ENCODE data around the gene HEPN1.

HEPN1 gene

GRCh38 chr11:124882339-124883071, 36.5 kb upstream of the HEPN1 start:
- peak in 2 of 10 donors; percentile 12 to 37 for DNase-seq
- intact Hi-C loops (cut with DNase I) = no loop called here

- peak in 1 of 10 donors; percentile 30 for DNase-seq
Measured at GRCh38 chr11:124884340-124884739, 34.7 kb upstream of the HEPN1 start.

DNA sequence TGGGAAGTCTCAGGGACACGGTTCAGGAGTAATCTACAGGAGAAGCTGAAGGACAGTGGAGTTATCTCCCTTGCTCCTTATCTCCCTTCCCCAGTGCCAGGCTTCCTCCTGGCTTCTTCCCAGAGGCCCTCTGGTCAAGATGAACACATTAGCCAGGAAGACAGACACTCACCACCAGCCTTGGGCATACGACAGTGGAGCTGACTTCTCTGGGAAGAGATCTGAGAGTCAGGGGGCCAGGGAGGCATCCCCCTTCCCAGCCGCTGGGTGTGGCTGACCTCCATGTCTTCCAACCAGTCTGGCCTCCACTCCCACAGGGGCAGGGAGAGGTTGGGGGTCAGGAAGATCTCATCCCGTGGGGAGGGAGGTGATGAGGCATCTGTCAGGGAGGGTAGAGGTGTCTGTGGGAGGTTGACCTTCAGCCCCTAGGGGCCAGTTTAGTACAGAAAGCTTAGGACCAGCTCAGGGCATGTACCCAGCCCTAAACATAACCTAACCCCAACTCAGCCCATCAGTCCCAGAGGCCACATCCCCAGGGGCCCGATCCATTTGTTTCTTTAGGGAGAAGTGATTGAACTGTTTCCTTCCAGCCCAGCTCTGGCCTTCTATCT, 34.1 kb upstream of the HEPN1 start:
- intact Hi-C loops (cut with DNase I) = no loop called here

More at GRCh38 chr11:124884340-124884739, 34.7 kb upstream of the HEPN1 start:
- intact Hi-C loops (cut with DNase I) = no loop called here

GRCh38 chr11:124886476-124886875, 32.6 kb upstream of the HEPN1 start:
- DNase-seq = peak in 2 of 10 donors; percentile 2 to 76
- intact Hi-C loops (cut with DNase I) = no loop called here

More for the DNA sequence above, 34.1 kb upstream of the HEPN1 start:
- peak in 1 of 10 donors; percentile 41 for DNase-seq

DNA sequence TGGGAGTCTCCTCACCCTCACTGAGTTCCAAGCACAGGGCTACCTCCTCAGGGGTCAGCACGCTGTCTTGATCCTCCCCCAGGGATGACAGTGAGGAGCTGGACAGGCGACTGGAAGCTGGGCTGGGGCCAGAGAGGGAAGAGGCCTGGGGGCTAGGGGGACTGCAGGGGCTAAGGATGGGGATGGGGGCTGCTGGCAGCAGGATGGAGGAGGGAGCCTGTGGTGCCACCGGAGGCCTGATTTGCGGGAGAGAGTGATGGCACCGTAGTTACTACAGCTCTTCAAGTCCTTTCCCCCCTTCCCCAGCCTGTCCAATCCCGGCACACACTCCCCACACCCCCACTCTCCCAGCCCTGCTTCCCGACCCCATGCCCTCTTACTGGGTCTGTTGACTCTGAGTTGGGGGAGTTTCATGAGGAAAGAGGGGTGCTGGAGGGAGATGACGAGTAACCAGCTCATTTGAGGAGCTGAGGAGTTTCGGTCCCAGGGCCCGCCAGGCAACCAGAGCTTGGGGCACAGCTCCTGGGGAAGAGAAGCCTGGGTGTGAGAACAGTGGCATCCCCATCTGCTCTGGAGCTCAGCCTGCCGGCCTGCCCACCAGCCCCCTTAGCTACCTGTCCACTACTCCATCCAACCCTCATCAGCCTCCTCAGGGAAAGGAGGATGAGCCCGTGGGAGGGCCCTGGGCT, 31.9 kb upstream of the HEPN1 start:
- intact Hi-C loops (cut with DNase I) = no loop called here

DNA sequence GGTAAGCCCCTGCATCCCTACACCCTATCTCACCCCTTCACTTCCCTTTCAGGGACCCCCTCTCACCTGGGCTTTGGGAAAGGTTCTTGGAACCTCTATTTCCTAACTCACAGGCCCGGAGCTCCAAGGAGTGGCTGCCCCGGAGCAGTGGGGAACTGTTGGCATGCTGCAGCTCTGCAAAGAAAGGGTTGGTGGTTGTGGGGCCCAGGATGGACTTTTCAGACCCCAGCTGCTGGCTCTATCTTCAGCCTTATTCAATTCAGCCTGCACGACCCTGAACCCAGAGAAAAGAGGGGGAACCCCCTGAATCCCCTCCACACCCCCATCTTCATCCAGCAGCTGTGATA, 31.4 kb upstream of the HEPN1 start:
- DNase-seq = peak in 1 of 10 donors; percentile 34
- intact Hi-C loops (cut with DNase I) = no loop called here

More for the DNA sequence above, 31.9 kb upstream of the HEPN1 start:
- DNase-seq = peak in 2 of 10 donors; percentile 36 to 48

DNA sequence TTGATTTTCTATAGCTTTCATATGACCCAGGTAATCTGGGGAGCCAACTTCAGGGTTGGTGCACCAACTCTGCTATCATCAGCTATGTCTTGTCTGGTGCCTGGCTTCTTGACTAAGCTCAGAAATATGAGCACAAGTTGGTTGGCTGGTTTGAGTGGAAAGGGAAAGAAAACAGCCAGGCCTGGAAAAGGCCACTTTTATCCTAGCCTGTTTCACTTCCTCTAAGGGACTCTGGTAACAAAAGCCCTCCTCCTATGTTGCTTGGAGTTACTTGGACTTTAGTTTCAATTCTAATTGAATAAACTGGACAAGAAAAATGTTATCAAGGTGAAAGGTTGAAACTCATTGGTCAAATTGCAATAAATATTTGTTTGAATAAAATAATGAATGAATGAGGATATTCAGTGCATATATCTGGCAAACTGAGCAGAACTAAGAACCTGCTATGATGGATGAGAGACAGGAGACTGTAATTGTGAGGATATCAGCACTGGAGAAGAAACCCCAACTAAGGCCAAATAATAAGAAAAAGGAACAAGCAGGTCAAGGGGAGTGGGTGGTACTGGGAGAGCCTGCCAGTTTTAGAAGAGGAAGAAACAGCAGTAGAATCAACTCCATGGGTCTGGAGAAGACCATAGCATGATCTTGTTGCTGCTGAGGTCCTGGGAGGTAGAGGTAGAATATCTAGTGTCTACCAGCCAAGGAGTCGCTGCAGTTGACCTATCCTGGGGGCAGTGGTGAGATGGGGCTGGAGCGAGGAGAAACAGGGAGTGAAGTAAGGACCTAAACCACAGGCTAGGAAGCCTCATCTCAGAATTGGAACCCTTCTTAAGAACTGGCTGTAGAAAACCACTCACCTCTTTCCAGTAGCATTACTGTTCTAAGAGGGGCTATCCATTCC, 29.6 kb upstream of the HEPN1 start:
- intact Hi-C loops (cut with DNase I) = no loop called here

GRCh38 chr11:124890151-124890550, 28.9 kb upstream of the HEPN1 start:
- intact Hi-C loops (cut with DNase I) = no loop called here
- DNase-seq = no peak

More for the DNA sequence above, 29.6 kb upstream of the HEPN1 start:
- peak in 1 of 10 donors; percentile 12 for DNase-seq

- DNase-seq = peak in 1 of 10 donors; percentile 67
- intact Hi-C loops (cut with DNase I) = no loop called here
Measured at GRCh38 chr11:124890683-124891372, 28.2 kb upstream of the HEPN1 start.

DNA sequence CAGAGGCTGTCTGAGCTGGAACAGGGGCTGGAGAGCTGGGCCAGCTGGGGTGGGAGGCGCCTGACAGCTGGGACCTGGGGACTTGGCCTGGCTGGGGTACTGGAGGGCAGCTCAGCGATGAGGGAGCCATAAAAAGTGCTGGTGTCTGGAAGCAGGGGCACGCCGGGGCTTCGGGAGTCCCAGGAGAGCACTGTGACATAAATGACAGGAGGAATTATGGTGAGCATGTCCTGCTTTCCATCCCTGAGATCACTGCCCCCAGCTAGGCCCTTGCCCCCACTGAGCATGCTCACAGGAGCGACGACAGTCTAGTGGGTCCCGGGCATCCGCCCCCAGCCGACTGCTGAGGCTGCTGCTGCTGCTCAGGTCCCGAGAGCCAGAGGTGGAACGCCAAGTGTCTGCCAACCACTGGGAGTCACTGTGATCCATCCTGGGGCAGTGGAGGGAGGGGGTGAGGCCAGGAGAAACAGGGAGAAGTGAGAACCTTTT, 27.6 kb upstream of the HEPN1 start:
- intact Hi-C loops (cut with DNase I) = no loop called here
- DNase-seq = peak in 1 of 10 donors; percentile 79

DNA sequence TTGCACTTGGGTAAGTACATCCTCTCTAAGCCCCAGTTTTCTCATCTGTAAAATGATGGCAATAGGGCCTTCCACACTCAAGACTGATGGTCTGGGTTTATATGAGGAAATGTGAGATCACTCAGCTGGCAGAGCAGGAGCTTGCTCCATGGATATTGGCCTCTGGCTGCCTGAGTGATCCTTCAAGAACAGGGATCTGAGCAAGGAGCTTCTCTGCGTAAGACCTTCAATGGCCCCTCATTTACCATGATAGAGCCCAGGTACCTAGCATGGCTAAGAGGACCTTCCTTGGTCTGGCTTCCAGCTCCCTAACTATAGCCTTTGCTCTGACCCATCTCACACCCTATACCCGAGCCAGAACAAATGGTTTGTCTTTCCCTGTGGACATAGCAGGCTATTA, 26.9 kb upstream of the HEPN1 start:
- DNase-seq = no peak
- intact Hi-C loops (cut with DNase I) = no loop called here

DNA sequence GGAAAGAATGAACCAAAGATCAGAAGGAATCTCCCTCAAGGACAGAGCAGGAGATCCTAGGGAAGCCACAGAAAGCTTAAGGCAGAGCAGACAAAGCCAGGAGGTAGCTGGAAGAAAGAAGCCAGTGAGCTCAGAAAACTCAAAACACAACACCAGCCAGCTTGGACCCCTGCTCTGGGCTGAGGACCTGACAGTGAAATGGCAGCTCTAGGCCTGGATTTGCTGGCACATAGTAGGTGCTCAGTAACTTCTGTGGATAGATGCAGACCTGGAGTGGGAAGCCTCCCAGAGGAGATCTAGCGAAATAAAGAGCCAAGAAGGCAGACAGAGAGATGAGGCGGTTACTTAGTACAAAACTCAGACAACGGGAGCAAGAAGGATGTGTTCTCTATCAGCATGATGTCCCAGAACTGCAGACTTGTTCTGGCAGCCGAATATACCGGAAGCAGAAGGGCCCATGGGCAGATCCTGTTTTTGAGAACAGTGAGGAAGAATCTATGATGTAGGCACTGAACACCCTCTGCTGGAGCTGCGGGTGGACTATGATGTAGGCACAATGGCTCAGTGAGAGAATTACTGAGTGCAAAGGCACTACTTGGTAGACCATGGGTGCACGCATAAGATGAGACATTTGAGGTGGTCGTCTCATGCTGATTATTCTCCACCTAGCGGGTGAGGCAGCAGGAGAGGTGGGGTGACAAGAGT, 26.1 kb upstream of the HEPN1 start:
- intact Hi-C loops (cut with DNase I) = no loop called here
- DNase-seq = peak in 2 of 10 donors; percentile 27 to 57

DNA sequence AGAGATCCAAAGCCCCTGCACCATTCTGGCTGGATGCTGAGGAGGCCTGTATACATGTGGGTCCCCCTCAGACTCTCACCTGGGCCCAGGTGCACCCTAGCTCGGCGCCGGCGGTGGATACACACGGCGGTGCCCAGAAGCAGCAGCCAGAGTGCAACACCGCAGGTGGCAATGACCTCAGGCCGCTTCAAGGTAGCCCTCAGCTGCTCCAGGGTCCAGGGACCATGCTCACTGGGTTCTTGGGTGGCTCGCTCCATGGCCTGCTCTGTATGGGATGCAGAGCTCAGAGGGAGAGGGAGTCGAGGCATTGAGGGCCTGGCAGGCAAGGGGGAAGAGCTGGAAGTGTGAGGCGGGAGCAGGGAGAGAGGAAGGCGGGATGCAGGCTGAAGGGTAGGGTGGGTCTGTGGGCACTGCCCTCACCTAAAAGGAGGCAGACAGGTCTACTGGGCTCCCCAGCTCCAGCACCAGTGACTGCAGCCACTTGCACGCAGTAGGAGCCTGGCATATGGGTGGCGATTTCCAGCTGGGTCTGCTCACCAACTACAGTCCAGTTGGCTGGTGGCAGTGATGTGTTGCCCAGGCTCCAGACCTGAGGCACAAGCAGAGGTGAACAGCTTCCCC, 25.2 kb upstream of the HEPN1 start:
- intact Hi-C loops (cut with DNase I) = no loop called here
- DNase-seq = peak in 1 of 10 donors; percentile 78

DNA sequence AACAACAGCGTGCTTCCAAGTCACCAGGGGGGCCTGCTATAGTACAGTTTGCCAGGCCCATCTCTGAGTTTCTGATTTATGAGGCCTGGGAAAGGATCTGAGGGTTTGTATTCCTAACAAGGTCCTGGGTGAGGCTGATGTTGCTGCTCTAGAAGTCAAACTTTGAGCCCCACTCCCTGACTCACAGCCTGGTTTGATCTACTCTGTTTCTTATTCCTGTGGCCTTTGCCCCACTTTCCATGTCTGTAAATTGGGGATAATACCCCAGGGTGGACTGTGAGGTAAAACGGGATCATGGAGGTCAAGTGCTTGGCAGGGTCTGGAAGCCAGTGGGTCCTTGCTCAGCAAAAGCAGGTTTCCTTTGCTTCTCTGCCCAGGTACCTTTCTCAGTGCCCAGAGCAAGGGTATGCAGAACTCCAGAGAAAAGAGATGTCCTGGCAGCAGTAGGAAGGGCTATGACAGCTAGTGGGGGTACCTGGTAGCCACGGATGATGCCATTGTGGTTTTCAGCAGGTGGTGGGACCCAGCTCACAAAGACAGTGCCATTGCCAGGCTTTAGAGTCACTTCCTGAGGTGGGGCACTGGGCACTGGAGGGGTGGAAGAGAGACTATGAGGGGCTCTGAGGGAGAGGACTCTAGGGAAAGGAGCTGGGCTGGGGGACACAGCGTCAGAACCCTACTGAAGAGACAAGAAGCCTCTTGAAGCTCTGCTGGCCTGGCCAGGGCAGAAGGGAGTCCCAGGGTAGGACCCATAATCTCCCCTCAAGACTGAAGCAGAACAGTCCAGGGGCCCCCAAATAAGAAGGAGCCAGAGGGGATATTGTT, 24.2 kb upstream of the HEPN1 start:
- intact Hi-C loops (cut with DNase I) = no loop called here
- peak in 1 of 10 donors; percentile 54 for DNase-seq

- intact Hi-C loops (cut with DNase I) = no loop called here
- DNase-seq = peak in 1 of 10 donors; percentile 74
Measured at GRCh38 chr11:124895471-124895971, 23.5 kb upstream of the HEPN1 start.

- intact Hi-C loops (cut with DNase I) = no loop called here
- DNase-seq = peak in 1 of 10 donors; percentile 37
Measured at GRCh38 chr11:124896071-124896750, 22.8 kb upstream of the HEPN1 start.

All from posterior cingulate gyrus (tissue), 11 donors.